ENCODE data around the gene SCAPER.
"Not testable (repeated sequence)": the region's sequence is repeated elsewhere in the genome, so short reads cannot be mapped to it uniquely, and the experiment has no call there.

Gene SCAPER

GRCh38 chr15:76932135-76932966 lies 27.2 kb upstream of the SCAPER start:
- no peak for TF ChIP-seq POLR2A (IDR thresholded peaks at IDR 0.05; ENCODE audit: low read length)
- no peak for TF ChIP-seq GATA1 (IDR thresholded peaks at IDR 0.05; ENCODE audit: low read depth, low read length)
- DNase-seq = peak; percentile 44 to 56

GRCh38 chr15:76931397-76932134 lies 26.4 kb upstream of the SCAPER start, which contains the start of gene RCN2:
Gene RCN2 (plus strand): TSS chr15:76931749. CDS start chr15:76931842, 93 bp downstream.
- TF ChIP-seq POLR2A (IDR thresholded peaks at IDR 0.05; ENCODE audit: low read length) (peak; percentile 94), GATA1 (IDR thresholded peaks at IDR 0.05; ENCODE audit: low read depth, low read length) (no peak)
- DNase-seq = peak; percentile 94 to 96

DNA sequence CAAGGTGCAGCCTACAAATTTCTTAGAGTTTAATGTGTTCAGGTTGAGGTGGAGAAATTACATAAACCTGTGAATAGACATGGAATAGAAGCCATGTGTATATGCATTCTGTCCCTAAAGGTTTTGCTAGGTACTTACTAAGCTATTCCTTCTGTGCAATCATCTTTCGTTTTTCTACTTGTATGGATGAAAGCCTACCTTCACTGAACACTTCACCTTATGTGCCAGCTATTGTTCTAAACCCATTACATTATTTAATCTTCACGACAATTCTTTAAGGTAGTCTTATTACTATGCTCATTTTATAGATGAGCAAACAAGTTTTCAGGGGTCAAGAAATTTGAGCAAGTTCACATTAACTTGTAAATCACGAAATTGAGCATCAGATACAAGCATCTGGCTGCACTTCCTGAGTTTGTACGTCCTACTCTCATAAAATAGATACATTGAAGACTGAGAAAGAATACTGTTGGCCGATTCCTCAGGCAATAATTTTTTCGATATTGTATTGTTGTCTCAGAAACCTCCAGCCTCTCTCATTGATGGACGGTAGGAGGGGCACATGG lies 25.8 kb upstream of the SCAPER start:
- TF ChIP-seq GATA1 (IDR thresholded peaks at IDR 0.05; ENCODE audit: low read depth, low read length) (no peak), POLR2A (IDR thresholded peaks at IDR 0.05; ENCODE audit: low read length) (no peak)
- no peak for DNase-seq

- no peak for DNase-seq
- TF ChIP-seq GATA1 (IDR thresholded peaks at IDR 0.05; ENCODE audit: low read depth, low read length) (no peak), POLR2A (IDR thresholded peaks at IDR 0.05; ENCODE audit: low read length) (no peak)
Measured at GRCh38 chr15:76929011-76929760, 24.0 kb upstream of the SCAPER start.

- no peak for DNase-seq
Measured at GRCh38 chr15:76928201-76928600, 23.1 kb upstream of the SCAPER start.

DNA sequence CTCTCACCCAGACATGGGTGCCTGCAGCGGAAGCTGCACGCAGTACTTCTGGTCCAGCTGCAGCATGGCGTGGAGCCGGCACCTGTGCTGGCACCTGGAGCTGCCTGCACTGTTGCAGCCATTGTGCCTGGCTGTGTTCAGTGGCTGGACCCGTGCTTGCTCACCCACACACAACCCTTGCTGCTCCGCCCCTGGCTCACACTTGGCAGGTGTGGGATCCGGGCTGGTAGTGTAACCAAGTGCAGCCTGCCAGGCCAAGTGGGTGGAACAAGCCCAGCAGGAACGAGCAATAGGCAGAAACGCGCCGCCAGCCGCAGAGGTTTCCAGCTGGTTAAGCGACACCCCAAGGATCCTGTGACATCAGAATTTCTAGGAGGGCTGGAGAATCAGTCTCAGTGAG lies 11.2 kb upstream of the SCAPER start:
- no peak for TF ChIP-seq GATA1 (IDR thresholded peaks at IDR 0.05; ENCODE audit: low read depth, low read length)
- TF ChIP-seq POLR2A (IDR thresholded peaks at IDR 0.05; ENCODE audit: low read length) = no peak
- no peak for DNase-seq

More at GRCh38 chr15:76928201-76928600, 23.1 kb upstream of the SCAPER start:
- TF ChIP-seq POLR2A (IDR thresholded peaks at IDR 0.05; ENCODE audit: low read length) (no peak), GATA1 (IDR thresholded peaks at IDR 0.05; ENCODE audit: low read depth, low read length) (no peak)

- no peak for DNase-seq
- no peak for TF ChIP-seq POLR2A (IDR thresholded peaks at IDR 0.05; ENCODE audit: low read length)
- no peak for TF ChIP-seq GATA1 (IDR thresholded peaks at IDR 0.05; ENCODE audit: low read depth, low read length)
Measured at GRCh38 chr15:76913737-76914136, 8.6 kb upstream of the SCAPER start.

DNA sequence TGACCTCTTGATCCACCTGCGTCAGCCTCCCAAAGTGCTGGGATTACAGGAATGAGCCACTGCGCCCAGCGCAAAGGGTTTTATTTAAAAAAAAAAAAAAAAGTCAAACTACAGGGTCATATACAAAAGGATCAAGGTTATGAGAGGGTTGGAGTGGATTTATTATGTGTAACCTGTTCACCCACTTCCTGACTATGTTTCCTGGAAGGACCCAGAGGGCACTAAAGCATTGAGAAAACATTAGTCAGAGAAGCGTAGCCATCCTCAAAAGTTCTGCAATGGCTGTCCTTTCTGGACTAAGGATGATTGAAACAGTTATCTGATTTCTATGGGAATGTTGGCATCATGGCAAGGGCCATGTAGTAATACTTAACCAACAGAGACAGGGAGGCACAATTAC lies 7.3 kb upstream of the SCAPER start:
- DNase-seq = no peak
- no peak for TF ChIP-seq POLR2A (IDR thresholded peaks at IDR 0.05; ENCODE audit: low read length)
- no peak for TF ChIP-seq GATA1 (IDR thresholded peaks at IDR 0.05; ENCODE audit: low read depth, low read length)

DNA sequence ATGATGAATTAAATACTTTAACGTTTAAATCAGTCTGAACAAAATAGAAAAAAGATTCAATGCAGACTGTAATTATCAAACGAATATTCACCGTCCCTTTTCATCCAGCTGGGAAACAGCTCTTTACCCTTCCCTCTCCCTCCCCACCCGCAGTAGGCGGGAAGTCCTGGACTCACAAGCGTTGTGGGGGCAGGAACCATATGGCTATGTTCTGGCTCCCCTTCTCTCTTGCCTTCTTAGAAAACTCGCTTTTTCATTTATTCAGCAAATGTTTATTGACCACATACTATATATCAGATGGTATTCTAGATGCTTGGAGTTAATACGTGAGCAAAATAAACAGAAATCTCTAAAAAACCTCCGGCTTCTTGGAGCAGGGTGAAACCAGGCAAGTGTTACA lies 715 bp upstream of the SCAPER start:
- no peak for DNase-seq
- TF ChIP-seq POLR2A (IDR thresholded peaks at IDR 0.05; ENCODE audit: low read length) (no peak), GATA1 (IDR thresholded peaks at IDR 0.05; ENCODE audit: low read depth, low read length) (no peak)

DNA sequence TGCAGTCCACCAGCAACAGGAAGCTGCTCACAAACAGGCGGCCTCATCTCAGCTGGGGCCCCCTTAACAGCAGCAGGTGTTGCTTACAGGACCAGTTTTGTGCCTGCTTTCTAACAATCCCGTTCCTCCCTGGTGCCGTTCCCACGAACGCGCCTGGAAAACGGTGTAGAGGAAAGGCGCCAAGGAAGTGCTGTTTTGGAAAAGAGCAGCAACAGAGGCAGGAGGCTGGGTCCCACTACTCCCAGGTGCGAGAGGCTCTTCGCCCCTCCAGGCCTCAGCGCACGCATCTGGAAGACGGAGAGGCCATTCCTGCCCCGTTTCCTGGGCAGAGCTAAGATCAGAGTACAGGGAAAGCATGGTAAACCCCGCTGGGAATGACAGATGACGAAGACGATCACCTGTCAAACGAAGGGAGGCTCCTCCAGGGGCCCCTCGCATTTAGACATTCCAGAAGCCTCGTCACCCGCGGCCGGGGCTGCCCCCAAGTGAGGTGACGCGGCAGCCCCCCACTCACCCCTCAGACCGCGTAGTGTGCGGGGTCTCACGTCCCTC lies 603 bp downstream of the SCAPER start:
- TF ChIP-seq GATA1 (IDR thresholded peaks at IDR 0.05; ENCODE audit: low read depth, low read length) (no peak), POLR2A (IDR thresholded peaks at IDR 0.05; ENCODE audit: low read length) (no peak)
- DNase-seq = peak in 1 of 2 experiments; percentile 2

DNA sequence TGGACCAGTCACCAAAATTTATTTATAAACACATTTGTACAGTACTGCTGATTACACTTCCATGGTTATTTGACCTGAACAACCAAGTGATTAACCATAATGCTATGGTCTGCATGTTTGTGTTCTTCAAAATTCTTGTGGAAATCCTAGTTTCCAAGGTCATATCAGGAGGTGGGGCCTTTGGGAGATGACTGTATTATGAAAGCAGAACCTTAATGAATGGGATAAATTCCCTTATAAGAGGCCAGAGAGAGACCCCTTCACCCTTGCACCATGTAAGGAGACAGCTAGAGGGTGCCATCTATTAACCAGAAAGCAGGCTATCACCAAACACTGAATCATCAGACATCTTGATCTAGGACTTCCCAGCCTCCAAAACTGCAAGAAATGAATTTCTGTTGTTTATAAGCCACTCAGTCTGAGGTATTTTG lies 1.9 kb downstream of the SCAPER start:
- DNase-seq = peak; percentile 15 to 19
- no peak for TF ChIP-seq POLR2A (IDR thresholded peaks at IDR 0.05; ENCODE audit: low read length)
- TF ChIP-seq GATA1 (IDR thresholded peaks at IDR 0.05; ENCODE audit: low read depth, low read length) = no peak

DNA sequence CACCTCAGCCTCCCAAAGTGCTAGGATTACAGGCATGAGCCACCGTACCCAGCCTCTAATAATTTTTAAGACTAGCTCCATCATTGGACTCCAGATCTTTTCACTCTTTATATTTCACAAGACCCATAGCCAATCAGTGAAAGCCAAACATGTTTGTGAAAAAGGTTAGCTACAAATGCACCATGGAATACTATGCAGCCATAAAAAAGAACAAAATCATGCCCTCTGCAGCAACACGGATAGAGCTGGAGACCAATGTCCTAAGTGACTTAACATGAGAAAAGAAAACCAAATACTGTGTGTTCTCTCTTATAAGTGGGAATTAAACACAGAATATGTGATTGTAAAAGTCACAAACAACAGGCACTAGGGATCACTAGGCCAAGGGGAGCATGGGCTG lies 3.2 kb downstream of the SCAPER start:
- DNase-seq = no peak
- TF ChIP-seq POLR2A (IDR thresholded peaks at IDR 0.05; ENCODE audit: low read length) (no peak), GATA1 (IDR thresholded peaks at IDR 0.05; ENCODE audit: low read depth, low read length) (no peak)

DNA sequence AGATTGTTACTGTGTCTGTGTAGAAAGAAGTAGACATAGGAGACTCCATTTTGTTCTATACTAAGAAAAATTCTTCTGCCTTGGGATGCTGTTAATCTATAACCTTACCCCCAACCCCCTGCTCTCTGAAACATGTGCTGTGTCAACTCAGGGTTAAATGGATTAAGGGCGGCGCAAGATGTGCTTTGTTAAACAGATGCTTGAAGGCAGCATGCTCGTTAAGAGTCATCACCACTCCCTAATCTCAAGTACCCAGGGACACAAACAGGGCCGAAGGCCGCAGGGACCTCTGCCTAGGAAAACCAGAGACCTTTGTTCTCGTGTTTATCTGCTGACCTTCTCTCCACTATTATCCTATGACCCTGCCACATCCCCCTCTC lies 5.2 kb downstream of the SCAPER start:
- DNase-seq = not testable (repeated sequence)

- DNase-seq = not testable (repeated sequence)
Measured at GRCh38 chr15:76899176-76899930, 5.8 kb downstream of the SCAPER start.
